GM23338 (cell line): ENCODE results near the gene ANO5. TPM values are rescaled to one million over a fixed set of nuclear protein-coding genes. Genes with fewer than 3 reads are reported as not detected.

Experiments
- ATAC-seq: fragments of 200-7000 bp; cut with Tn5 transposase; 3 replicates; pipeline ENCODE4 v1.9.1; 2020
- DNase-seq: peaks from one replicate; pipeline ENCODE4 v3.0.0-alpha.2; 2015; ENCODE audit warnings: low spot score
- H2AFZ ChIP-seq: fragments of 200-600 bp; sonication (generic); 2 replicates; pipeline ENCODE4 v1.8.0; 2016; ENCODE audit warnings: antibody characterized with exemption, mild to moderate bottlenecking, moderate library complexity
- H3F3A ChIP-seq: fragments of 200-600 bp; sonication (generic); replicated peaks from 2 replicates; pipeline ENCODE4 v1.8.0; 2017; ENCODE audit warnings: antibody characterized with exemption, mixed run types, low read depth
- H3K27ac ChIP-seq: fragments of 200-600 bp; sonication (generic); 2 replicates; pipeline ENCODE4 v1.6.1; 2016; ENCODE audit warnings: low read depth
- H3K27me3 ChIP-seq: fragments of 200-600 bp; sonication (generic); 2 replicates; pipeline ENCODE4 v1.8.0; 2016; ENCODE audit warnings: mild to moderate bottlenecking, mixed run types, moderate library complexity; ENCODE audit not compliant: insufficient read depth
- H3K36me3 ChIP-seq: fragments of 200-600 bp; sonication (generic); 2 replicates; pipeline ENCODE4 v1.8.0; 2016; ENCODE audit warnings: mild to moderate bottlenecking; ENCODE audit not compliant: insufficient read depth
- H3K4me1 ChIP-seq: fragments of 200-600 bp; sonication (generic); 2 replicates; pipeline ENCODE4 v1.8.0; 2016; ENCODE audit warnings: mild to moderate bottlenecking, moderate library complexity; ENCODE audit not compliant: insufficient read depth
- H3K4me2 ChIP-seq: fragments of 200-600 bp; sonication (generic); 2 replicates; pipeline ENCODE4 v1.7.1; 2017; ENCODE audit warnings: mixed run types
- H3K4me3 ChIP-seq: fragments of 200-600 bp; sonication (generic); 2 replicates; pipeline ENCODE4 v1.6.1; 2016; ENCODE audit warnings: mixed run types
- H3K79me2 ChIP-seq: fragments of 200-600 bp; sonication (generic); replicated peaks from 2 replicates; pipeline ENCODE4 v1.8.0; 2017; ENCODE audit warnings: mild to moderate bottlenecking; ENCODE audit not compliant: insufficient read depth
- H3K9me2 ChIP-seq: fragments of 200-600 bp; sonication (generic); 2 replicates; pipeline ENCODE4 v1.8.0; 2017; ENCODE audit not compliant: insufficient read depth
- H4K20me1 ChIP-seq: fragments of 200-600 bp; sonication (generic); replicated peaks from 2 replicates; pipeline ENCODE4 v1.8.0; 2017; ENCODE audit warnings: mild to moderate bottlenecking; ENCODE audit not compliant: insufficient read depth
- H3K27ac Mint-ChIP-seq: 2 replicates; pipeline ENCODE4 v1.8.0; 2020; ENCODE audit warnings: inconsistent platforms, mild to moderate bottlenecking, moderate library complexity, mixed read lengths
- H3K27me3 Mint-ChIP-seq: 3 replicates; pipeline ENCODE4 v1.8.0; 2022; ENCODE audit warnings: low read depth, mild to moderate bottlenecking, moderate library complexity, mixed read lengths, inconsistent platforms; ENCODE audit not compliant: insufficient read depth, poor library complexity
- H3K36me3 Mint-ChIP-seq: 3 replicates; pipeline ENCODE4 v1.8.0; 2021; ENCODE audit warnings: low read depth, mild to moderate bottlenecking, inconsistent platforms, moderate library complexity, mixed read lengths
- H3K4me1 Mint-ChIP-seq: 3 replicates; pipeline ENCODE4 v1.8.0; 2020; ENCODE audit warnings: mild to moderate bottlenecking, inconsistent platforms, mixed read lengths
- H3K4me3 Mint-ChIP-seq: 3 replicates; pipeline ENCODE4 v1.8.0; 2021; ENCODE audit warnings: moderate library complexity, mild to moderate bottlenecking, inconsistent platforms, mixed read lengths
- H3K9me3 Mint-ChIP-seq: 3 replicates; pipeline ENCODE4 v1.8.0; 2020; ENCODE audit warnings: moderate library complexity, mild to moderate bottlenecking, inconsistent platforms, mixed read lengths
- CREB1 ChIP-seq: fragments of 250-450 bp; sonication (Bioruptor Pico); IDR thresholded peaks from 2 replicates; pipeline ENCODE4 v1.5.0; 2020; ENCODE audit warnings: low read depth, mild to moderate bottlenecking, moderate library complexity
- EZH2 ChIP-seq: fragments of 200-600 bp; sonication (generic); IDR thresholded peaks from one replicate; pipeline ENCODE4 v1.8.0; 2017; ENCODE audit warnings: antibody characterized with exemption, mild to moderate bottlenecking, low read depth; ENCODE audit not compliant: unreplicated experiment
- EZH2phosphoT487 ChIP-seq: fragments of 200-600 bp; sonication (generic); IDR thresholded peaks from one replicate; pipeline ENCODE4 v1.8.1; 2018; ENCODE audit warnings: antibody characterized with exemption; ENCODE audit not compliant: unreplicated experiment
- JUNB ChIP-seq: IDR thresholded peaks from one replicate; pipeline ENCODE4 v1.6.1; 2016; ENCODE audit warnings: antibody characterized with exemption; ENCODE audit not compliant: unreplicated experiment
- POLR2AphosphoS5 ChIP-seq: IDR thresholded peaks from 2 replicates; pipeline ENCODE4 v1.6.1; 2016; ENCODE audit warnings: antibody characterized with exemption, low read depth
- ZNF331 ChIP-seq: fragments of 250-450 bp; sonication (Bioruptor Pico); IDR thresholded peaks from 2 replicates; pipeline ENCODE4 v1.5.0; 2020; ENCODE audit warnings: low read depth, mild to moderate bottlenecking, moderate library complexity
- polyA plus RNA-seq: library from polyadenylated mRNA; unstranded; fragments of >200 nt; fragmentation: Nextera tagmentation; extraction: Ambion mirVana; gene quantifications from 2 replicates; pipeline ENCODE4 v1.2.1, GENCODE V29; 2016
- total RNA-seq: library from RNA; depleted of rRNA; stranded (reverse); fragments of >200 nt; shearing (Covaris generic); gene quantifications from 2 replicates; pipeline ENCODE4 v1.2.3, GENCODE V29; 2014
- TF ChIP-seq, protein P1 (sequence below): fragments of 250-450 bp; sonication (Bioruptor Pico); IDR thresholded peaks from 2 replicates; pipeline ENCODE4 v1.5.0; 2020; ENCODE audit warnings: mild to moderate bottlenecking, moderate library complexity
- TF ChIP-seq, protein P2 (sequence below): IDR thresholded peaks from 2 replicates; pipeline ENCODE4 v1.6.1; 2016; ENCODE audit warnings: antibody characterized with exemption

Gene ANO5
- total and polyA plus RNA-seq, 2 experiments from 2014 or later: 1.8 to 8.3 TPM

DNA sequence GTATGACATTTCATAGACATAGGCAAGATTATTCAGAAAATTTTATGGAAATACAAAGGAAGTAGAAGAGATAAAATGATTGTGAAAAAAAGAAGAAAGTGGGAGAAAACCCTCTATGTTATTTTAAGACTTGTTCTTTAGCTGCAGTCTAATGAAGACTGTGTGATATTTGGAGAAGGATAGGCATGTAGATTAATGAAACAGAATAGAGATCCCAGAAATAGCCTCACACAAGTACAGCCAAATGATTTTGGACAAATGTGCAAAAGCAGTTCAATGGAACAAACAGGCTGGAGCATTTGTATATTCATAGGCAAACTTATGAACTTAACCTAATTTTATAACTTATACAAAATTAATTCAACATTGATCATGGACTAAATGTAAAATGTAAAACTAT is 14.3 kb downstream of the ANO5 start (continued):
- TF ChIP-seq, protein P1, sequence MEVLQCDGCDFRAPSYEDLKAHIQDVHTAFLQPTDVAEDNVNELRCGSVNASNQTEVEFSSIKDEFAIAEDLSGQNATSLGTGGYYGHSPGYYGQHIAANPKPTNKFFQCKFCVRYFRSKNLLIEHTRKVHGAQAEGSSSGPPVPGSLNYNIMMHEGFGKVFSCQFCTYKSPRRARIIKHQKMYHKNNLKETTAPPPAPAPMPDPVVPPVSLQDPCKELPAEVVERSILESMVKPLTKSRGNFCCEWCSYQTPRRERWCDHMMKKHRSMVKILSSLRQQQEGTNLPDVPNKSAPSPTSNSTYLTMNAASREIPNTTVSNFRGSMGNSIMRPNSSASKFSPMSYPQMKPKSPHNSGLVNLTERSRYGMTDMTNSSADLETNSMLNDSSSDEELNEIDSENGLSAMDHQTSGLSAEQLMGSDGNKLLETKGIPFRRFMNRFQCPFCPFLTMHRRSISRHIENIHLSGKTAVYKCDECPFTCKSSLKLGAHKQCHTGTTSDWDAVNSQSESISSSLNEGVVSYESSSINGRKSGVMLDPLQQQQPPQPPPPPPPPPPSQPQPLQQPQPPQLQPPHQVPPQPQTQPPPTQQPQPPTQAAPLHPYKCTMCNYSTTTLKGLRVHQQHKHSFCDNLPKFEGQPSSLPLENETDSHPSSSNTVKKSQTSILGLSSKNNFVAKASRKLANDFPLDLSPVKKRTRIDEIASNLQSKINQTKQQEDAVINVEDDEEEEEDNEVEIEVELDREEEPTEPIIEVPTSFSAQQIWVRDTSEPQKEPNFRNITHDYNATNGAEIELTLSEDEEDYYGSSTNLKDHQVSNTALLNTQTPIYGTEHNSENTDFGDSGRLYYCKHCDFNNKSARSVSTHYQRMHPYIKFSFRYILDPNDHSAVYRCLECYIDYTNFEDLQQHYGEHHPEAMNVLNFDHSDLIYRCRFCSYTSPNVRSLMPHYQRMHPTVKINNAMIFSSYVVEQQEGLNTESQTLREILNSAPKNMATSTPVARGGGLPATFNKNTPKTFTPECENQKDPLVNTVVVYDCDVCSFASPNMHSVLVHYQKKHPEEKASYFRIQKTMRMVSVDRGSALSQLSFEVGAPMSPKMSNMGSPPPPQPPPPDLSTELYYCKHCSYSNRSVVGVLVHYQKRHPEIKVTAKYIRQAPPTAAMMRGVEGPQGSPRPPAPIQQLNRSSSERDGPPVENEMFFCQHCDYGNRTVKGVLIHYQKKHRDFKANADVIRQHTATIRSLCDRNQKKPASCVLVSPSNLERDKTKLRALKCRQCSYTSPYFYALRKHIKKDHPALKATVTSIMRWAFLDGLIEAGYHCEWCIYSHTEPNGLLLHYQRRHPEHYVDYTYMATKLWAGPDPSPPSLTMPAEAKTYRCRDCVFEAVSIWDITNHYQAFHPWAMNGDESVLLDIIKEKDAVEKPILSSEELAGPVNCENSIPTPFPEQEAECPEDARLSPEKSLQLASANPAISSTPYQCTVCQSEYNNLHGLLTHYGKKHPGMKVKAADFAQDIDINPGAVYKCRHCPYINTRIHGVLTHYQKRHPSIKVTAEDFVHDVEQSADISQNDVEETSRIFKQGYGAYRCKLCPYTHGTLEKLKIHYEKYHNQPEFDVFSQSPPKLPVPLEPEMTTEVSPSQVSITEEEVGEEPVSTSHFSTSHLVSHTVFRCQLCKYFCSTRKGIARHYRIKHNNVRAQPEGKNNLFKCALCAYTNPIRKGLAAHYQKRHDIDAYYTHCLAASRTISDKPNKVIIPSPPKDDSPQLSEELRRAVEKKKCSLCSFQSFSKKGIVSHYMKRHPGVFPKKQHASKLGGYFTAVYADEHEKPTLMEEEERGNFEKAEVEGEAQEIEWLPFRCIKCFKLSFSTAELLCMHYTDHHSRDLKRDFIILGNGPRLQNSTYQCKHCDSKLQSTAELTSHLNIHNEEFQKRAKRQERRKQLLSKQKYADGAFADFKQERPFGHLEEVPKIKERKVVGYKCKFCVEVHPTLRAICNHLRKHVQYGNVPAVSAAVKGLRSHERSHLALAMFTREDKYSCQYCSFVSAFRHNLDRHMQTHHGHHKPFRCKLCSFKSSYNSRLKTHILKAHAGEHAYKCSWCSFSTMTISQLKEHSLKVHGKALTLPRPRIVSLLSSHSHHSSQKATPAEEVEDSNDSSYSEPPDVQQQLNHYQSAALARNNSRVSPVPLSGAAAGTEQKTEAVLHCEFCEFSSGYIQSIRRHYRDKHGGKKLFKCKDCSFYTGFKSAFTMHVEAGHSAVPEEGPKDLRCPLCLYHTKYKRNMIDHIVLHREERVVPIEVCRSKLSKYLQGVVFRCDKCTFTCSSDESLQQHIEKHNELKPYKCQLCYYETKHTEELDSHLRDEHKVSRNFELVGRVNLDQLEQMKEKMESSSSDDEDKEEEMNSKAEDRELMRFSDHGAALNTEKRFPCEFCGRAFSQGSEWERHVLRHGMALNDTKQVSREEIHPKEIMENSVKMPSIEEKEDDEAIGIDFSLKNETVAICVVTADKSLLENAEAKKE: no peak
- TF ChIP-seq, protein P2, sequence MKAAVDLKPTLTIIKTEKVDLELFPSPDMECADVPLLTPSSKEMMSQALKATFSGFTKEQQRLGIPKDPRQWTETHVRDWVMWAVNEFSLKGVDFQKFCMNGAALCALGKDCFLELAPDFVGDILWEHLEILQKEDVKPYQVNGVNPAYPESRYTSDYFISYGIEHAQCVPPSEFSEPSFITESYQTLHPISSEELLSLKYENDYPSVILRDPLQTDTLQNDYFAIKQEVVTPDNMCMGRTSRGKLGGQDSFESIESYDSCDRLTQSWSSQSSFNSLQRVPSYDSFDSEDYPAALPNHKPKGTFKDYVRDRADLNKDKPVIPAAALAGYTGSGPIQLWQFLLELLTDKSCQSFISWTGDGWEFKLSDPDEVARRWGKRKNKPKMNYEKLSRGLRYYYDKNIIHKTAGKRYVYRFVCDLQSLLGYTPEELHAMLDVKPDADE: no peak
- TF ChIP-seq ZNF331 (CRISPR knock-in tag): no peak
- TF ChIP-seq JUNB: no peak
- TF ChIP-seq EZH2: no peak
- TF ChIP-seq CREB1 (CRISPR knock-in tag): no peak

DNA sequence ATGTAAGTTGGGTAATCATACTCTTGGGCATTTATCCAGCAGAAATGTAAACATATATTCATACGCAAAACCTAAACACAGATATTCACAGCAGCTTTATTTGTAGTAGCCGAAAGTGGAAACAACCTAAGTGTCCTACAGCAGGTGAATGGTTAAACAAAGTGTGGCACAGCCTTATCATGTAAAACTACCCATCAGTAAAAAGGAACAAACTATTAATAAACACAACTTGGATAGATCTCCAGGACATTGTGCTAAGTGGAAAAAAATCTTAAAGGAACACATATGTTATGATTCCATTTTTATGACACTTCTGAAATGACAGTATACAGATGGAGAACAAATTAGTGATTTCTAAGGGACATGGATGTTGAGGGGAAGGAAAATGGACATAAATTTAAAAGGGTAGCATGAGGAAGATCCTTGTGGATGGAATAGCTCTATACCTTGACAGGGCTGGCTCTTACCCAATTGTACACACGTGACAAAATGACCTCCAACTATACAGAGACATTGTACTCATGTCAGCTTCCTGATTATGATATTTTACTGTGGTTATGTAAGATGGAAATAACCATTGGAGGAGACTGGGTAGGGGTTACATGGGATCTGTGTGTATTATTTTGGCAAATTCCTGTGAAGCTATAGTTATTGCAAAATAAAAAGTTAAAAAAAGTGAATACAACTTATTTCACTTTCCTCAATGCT is 15.4 kb downstream of the ANO5 start:
- Histone ChIP-seq H2AFZ (no peak overlapping the region), H3K9me2 (no peaks in the 10 kb centered on the region), H3F3A (no peaks in the 10 kb centered on the region), H4K20me1 (peaks cover 6% of the 10 kb centered on the region; the same call in 1 of the 2 replicates), H3K27ac (no peak overlapping the region), H3K79me2 (no peaks in the 10 kb centered on the region), H3K27me3 (no peaks in the 10 kb centered on the region), H3K4me2 (no peak overlapping the region), H3K36me3 (no peaks in the 10 kb centered on the region), H3K4me1 (no peaks in the 10 kb centered on the region), H3K4me3 (no peak overlapping the region)
- no peaks in the 10 kb centered on the region for H3K36me3 Mint-ChIP-seq
- no peak for DNase-seq
- H3K9me3 Mint-ChIP-seq: no peaks in the 10 kb centered on the region
- H3K27me3 Mint-ChIP-seq: no peaks in the 10 kb centered on the region
- H3K4me1 Mint-ChIP-seq: no peaks in the 10 kb centered on the region
- no peak for ATAC-seq
- no peak overlapping the region for H3K27ac Mint-ChIP-seq
- no peak overlapping the region for H3K4me3 Mint-ChIP-seq
- TF ChIP-seq, protein P2: no peak
- TF ChIP-seq EZH2phosphoT487 (no peak), POLR2AphosphoS5 (no peak), CREB1 (CRISPR knock-in tag) (no peak)
